H1 (cell line): ENCODE results near the gene MGAT5B. TPM values are rescaled to one million over a fixed set of nuclear protein-coding genes. Genes with fewer than 3 reads are reported as not detected.

Source experiments
- CTCF ChIA-PET: fragments of 300-600 bp; sonication (Branson Sonifier 250); formaldehyde crosslinking; loops from one replicate; lab custom pipeline; 2021; ENCODE audit not compliant: partially characterized antibody; lab: Charles Lee
- POLR2A ChIA-PET: fragments of 300-600 bp; sonication (Branson Sonifier 250); formaldehyde crosslinking; loops from one replicate; lab custom pipeline; 2021; ENCODE audit warnings: inconsistent platforms; ENCODE audit not compliant: partially characterized antibody; lab: Charles Lee
- DNase-seq, 2 experiments: peaks; one replicate each; pipeline versions ENCODE4 v3.0.0 to v3.0.0-alpha.2; 2010 to 2022; ENCODE audit warnings: low spot score in 2 of 2, low read depth in 1 of 2, mixed read lengths in 1 of 2
- FAIRE-seq: peaks from 2 replicates; lab custom pipeline; 2011; peaks lifted over from hg19 to GRCh38; lab: Jason Lieb, UNC
- H2AFZ ChIP-seq: 2 replicates; pipeline ENCODE4 v1.8.1; 2012; ENCODE audit warnings: low read length, inconsistent platforms
- H2AK5ac ChIP-seq: 2 replicates; pipeline ENCODE4 v1.6.1; 2013; ENCODE audit warnings: low read depth, low read length
- H2BK120ac ChIP-seq: replicated peaks from 2 replicates; pipeline ENCODE3; 2013; ENCODE audit warnings: low read depth, low read length, inconsistent platforms
- H2BK12ac ChIP-seq: 2 replicates; pipeline ENCODE4 v1.6.1; 2013; ENCODE audit warnings: low read depth, low read length
- H2BK15ac ChIP-seq: 2 replicates; pipeline ENCODE4 v1.6.1; 2013; ENCODE audit warnings: low read length
- H2BK20ac ChIP-seq: 2 replicates; pipeline ENCODE4 v1.6.1; 2013; ENCODE audit warnings: low read length
- H2BK5ac ChIP-seq: 2 replicates; pipeline ENCODE4 v1.6.1; 2013; ENCODE audit warnings: low read depth, low read length
- H3K14ac ChIP-seq: 2 replicates; pipeline ENCODE4 v1.6.1; 2013; ENCODE audit warnings: inconsistent platforms; ENCODE audit not compliant: insufficient read length
- H3K18ac ChIP-seq: 2 replicates; pipeline ENCODE4 v1.6.1; 2013; ENCODE audit warnings: low read length; ENCODE audit errors: extremely low read depth
- H3K23ac ChIP-seq: 2 replicates; pipeline ENCODE4 v1.6.1; 2013; ENCODE audit warnings: inconsistent platforms; ENCODE audit not compliant: insufficient read length
- H3K23me2 ChIP-seq: 2 replicates; pipeline ENCODE4 v1.6.1; 2013; ENCODE audit warnings: low read depth, low read length
- H3K27ac ChIP-seq: 2 replicates; pipeline ENCODE4 v1.6.1; 2011; ENCODE audit warnings: low read depth, low read length, inconsistent platforms
- H3K27me3 ChIP-seq, 4 experiments: replicated peaks in 1 of 4; 1 replicate in 1 of 4; 2 replicates in 3 of 4; pipeline versions ENCODE4 v1.6.1 to v1.8.1; 2011 to 2013; ENCODE audit warnings: low read length in 3 of 4, mild to moderate bottlenecking in 3 of 4, inconsistent platforms in 2 of 4, mixed read lengths in 2 of 4, moderate library complexity in 1 of 4; ENCODE audit not compliant: control insufficient read depth in 3 of 4, insufficient read depth in 3 of 4; ENCODE audit errors: extremely low read depth in 1 of 4
- H3K36me3 ChIP-seq, 4 experiments: 2 replicates each; pipeline versions ENCODE4 v1.6.1 to v1.8.1; 2011 to 2013; ENCODE audit warnings: mild to moderate bottlenecking in 4 of 4, low read length in 3 of 4, moderate library complexity in 2 of 4, control low read depth in 1 of 4, inconsistent platforms in 1 of 4; ENCODE audit not compliant: insufficient read depth in 4 of 4, control insufficient read depth in 2 of 4
- H3K4ac ChIP-seq: replicated peaks from 2 replicates; pipeline ENCODE3; 2013; ENCODE audit warnings: low read length, low read depth, mixed read lengths, inconsistent platforms; ENCODE audit not compliant: insufficient read length
- H3K4me1 ChIP-seq, 4 experiments: replicated peaks in 1 of 4; 1 replicate in 1 of 4; 2 replicates in 3 of 4; pipeline versions ENCODE4 v1.6.1 to v1.8.1; 2011 to 2013; ENCODE audit warnings: low read length in 3 of 4, inconsistent platforms in 2 of 4, mixed read lengths in 1 of 4; ENCODE audit not compliant: insufficient read depth in 4 of 4, control insufficient read depth in 3 of 4
- H3K4me2 ChIP-seq, 2 experiments: 2 replicates each; pipeline versions ENCODE4 v1.6.1 to v1.8.1; 2011 to 2013; ENCODE audit warnings: low read depth in 2 of 2, low read length in 2 of 2, control low read depth in 1 of 2, inconsistent platforms in 1 of 2, mild to moderate bottlenecking in 1 of 2; ENCODE audit not compliant: insufficient read depth in 1 of 2
- H3K4me3 ChIP-seq, 4 experiments: fragments of 200-600, 300-600 bp in 1 of 4; sonication (generic), shearing (Covaris generic), sonication (Bioruptor Twin) in 1 of 4; 2 replicates each; pipeline versions ENCODE4 v1.5.1 to v1.8.1; 2011 to 2016; ENCODE audit warnings: low read length in 4 of 4, low read depth in 3 of 4, control low read depth in 2 of 4, inconsistent platforms in 2 of 4, mild to moderate bottlenecking in 2 of 4, mixed read lengths in 1 of 4, moderate library complexity in 1 of 4; ENCODE audit not compliant: insufficient read depth in 2 of 4; ENCODE audit errors: extremely low read depth in 1 of 4
- H3K56ac ChIP-seq: replicated peaks from 2 replicates; pipeline ENCODE3; 2013; ENCODE audit warnings: low read depth, mild to moderate bottlenecking, mixed read lengths, low read length, inconsistent platforms; ENCODE audit not compliant: insufficient read length
- H3K79me1 ChIP-seq: 2 replicates; pipeline ENCODE4 v1.6.1; 2013; ENCODE audit warnings: low read depth, low read length, control low read depth
- H3K79me2 ChIP-seq, 2 experiments: 2 replicates each; pipeline versions ENCODE4 v1.6.1 to v1.8.1; 2012 to 2013; ENCODE audit warnings: low read length in 2 of 2, mild to moderate bottlenecking in 2 of 2, inconsistent platforms in 1 of 2; ENCODE audit not compliant: insufficient read depth in 2 of 2, control insufficient read depth in 1 of 2
- H3K9ac ChIP-seq, 4 experiments: replicated peaks in 1 of 4; 1 replicate in 1 of 4; 2 replicates in 3 of 4; pipeline versions ENCODE4 v1.6.1 to v1.8.1; 2011 to 2013; ENCODE audit warnings: low read depth in 3 of 4, low read length in 3 of 4, control low read depth in 2 of 4, mild to moderate bottlenecking in 2 of 4, moderate library complexity in 2 of 4, inconsistent platforms in 1 of 4; ENCODE audit errors: extremely low read depth in 1 of 4
- H3K9me3 ChIP-seq, 2 experiments: 2 replicates each; pipeline versions ENCODE4 v1.6.1 to v1.8.1; 2012 to 2013; ENCODE audit warnings: mild to moderate bottlenecking in 2 of 2, moderate library complexity in 2 of 2, control low read depth in 1 of 2, inconsistent platforms in 1 of 2, low read depth in 1 of 2, low read length in 1 of 2, mixed read lengths in 1 of 2; ENCODE audit not compliant: insufficient read depth in 2 of 2
- H4K20me1 ChIP-seq, 2 experiments: replicated peaks in 1 of 2; 2 replicates each; pipeline versions ENCODE3 to v1.8.1; 2011 to 2013; ENCODE audit warnings: inconsistent platforms in 2 of 2, low read length in 2 of 2, mild to moderate bottlenecking in 1 of 2; ENCODE audit not compliant: insufficient read depth in 2 of 2, control insufficient read depth in 1 of 2
- H4K5ac ChIP-seq: 2 replicates; pipeline ENCODE4 v1.6.1; 2013; ENCODE audit warnings: low read length, low read depth, mixed read lengths, inconsistent platforms; ENCODE audit not compliant: insufficient read length
- H4K8ac ChIP-seq: 2 replicates; pipeline ENCODE4 v1.8.0; 2013; ENCODE audit warnings: mild to moderate bottlenecking, moderate library complexity, low read length, inconsistent platforms; ENCODE audit not compliant: insufficient read depth; ENCODE audit errors: extremely low read depth
- H4K91ac ChIP-seq: replicated peaks from 2 replicates; pipeline ENCODE3; 2013; ENCODE audit warnings: low read length, mixed read lengths, inconsistent platforms; ENCODE audit not compliant: insufficient read length
- CEBPB ChIP-seq: IDR thresholded peaks from 2 replicates; pipeline ENCODE4 v1.6.1; 2012; ENCODE audit warnings: low read depth, low read length
- CTBP2 ChIP-seq: IDR thresholded peaks from 2 replicates; pipeline ENCODE4 v1.7.0; 2011; ENCODE audit warnings: borderline replicate concordance, mild to moderate bottlenecking, moderate library complexity, mixed read lengths, low read length; ENCODE audit not compliant: insufficient read depth, insufficient read length
- NANOG ChIP-seq: IDR thresholded peaks from 2 replicates; pipeline ENCODE4 v1.6.1; 2011; ENCODE audit warnings: low read length, low read depth, mild to moderate bottlenecking, inconsistent platforms; ENCODE audit not compliant: insufficient read depth, poor library complexity, severe bottlenecking
- SP1 ChIP-seq: IDR thresholded peaks from 2 replicates; pipeline ENCODE4 v1.6.1; 2011; ENCODE audit warnings: low read depth, low read length
- SP2 ChIP-seq: IDR thresholded peaks from 2 replicates; pipeline ENCODE4 v1.6.1; 2012; ENCODE audit warnings: mild to moderate bottlenecking, low read length, inconsistent platforms
- WGBS, 2 experiments: shearing (Covaris generic) in 1 of 2; methylation state at CpG; one replicate each; pipeline versions ENCODE4 v1.1.6 to v1.1.7; 2013 to 2015; ENCODE audit warnings: low lambda C conversion rate in 2 of 2, mixed read lengths in 2 of 2, inconsistent platforms in 1 of 2, low coverage in 1 of 2, missing lambda C conversion rate in 1 of 2; ENCODE audit not compliant: insufficient replicate concordance in 2 of 2, insufficient coverage in 1 of 2, insufficient read length in 1 of 2; ENCODE audit errors: extremely low coverage in 1 of 2, missing lambda C conversion rate in 1 of 2; 5-methylcytosine and 5-hydroxymethylcytosine counted together
- polyA plus RNA-seq, 7 experiments: library from polyadenylated mRNA; depleted of rRNA in 3 of 7; stranded (reverse) in 5 of 7; unstranded in 2 of 7; fragments of >200 nt in 5 of 7; fragments of 200-250 nt in 2 of 7; gene quantifications; 1 replicate in 5 of 7; 2 replicates in 1 of 7; 4 replicates in 1 of 7; pipeline versions ENCODE4 v1.2.1 to v1.2.3, GENCODE V29; 2011 to 2013; ENCODE audit warnings: missing spikeins in 2 of 7, mixed read lengths in 2 of 7
- total RNA-seq: library from RNA; stranded (reverse); fragmentation: NEBNext Ultra II Directional; extraction: Animal tissue kit (Norgen Biotek cat#: 25700); gene quantifications from 2 replicates; pipeline ENCODE4 v1.2.1, GENCODE V29; 2021

Gene MGAT5B
- total and polyA plus RNA-seq, 2 of the 8 experiments (the other 6 are each of a cell fraction or from before 2014, with no cell fraction given), result 7.9 to 8.2 TPM

GRCh38 chr17:76879691-76880090 lies 11.5 kb downstream of the MGAT5B start:
- Histone ChIP-seq H3K18ac (no peak overlapping the region), H2BK20ac (no peak overlapping the region), H2AK5ac (no peak overlapping the region), H3K9me3 (no peaks in the 10 kb centered on the region; a peak in 1 of 4 replicates), H4K5ac (no peak overlapping the region), H3K23ac (no peak overlapping the region), H3K4me1 (peaks cover 0 to 4% (median 1%) of the 10 kb centered on the region in 4 experiments; a peak in 4 of 7 replicates), H2BK120ac (no peak overlapping the region), H4K91ac (no peak overlapping the region), H4K8ac (no peak overlapping the region), H3K23me2 (no peaks in the 10 kb centered on the region), H2BK12ac (no peak overlapping the region), H4K20me1 (peaks cover 0 to 3% of the 10 kb centered on the region in 2 experiments), H3K27me3 (no peaks in the 10 kb centered on the region), H3K56ac (no peak overlapping the region), H2BK5ac (no peak overlapping the region), H3K79me1 (peaks cover 2% of the 10 kb centered on the region; the same call in 1 of the 2 replicates), H3K4me3 (no peak overlapping the region), H3K79me2 (no peaks in the 10 kb centered on the region), H2BK15ac (no peak overlapping the region), H3K4ac (no peak overlapping the region), H3K14ac (no peak overlapping the region), H3K27ac (no peak overlapping the region), H3K9ac (no peak overlapping the region), H2AFZ (no peak overlapping the region), H3K4me2 (no peak overlapping the region), H3K36me3 (no peaks in the 10 kb centered on the region)
- WGBS, 2 experiments, result 87% methylated on average over 10 of the region's 10 CpGs; no CpG with 5 or more reads in 1 of the 2 experiments
- TF ChIP-seq CTBP2 (no peak), SP1 (no peak), NANOG (no peak), CEBPB (no peak), SP2 (no peak)
- POLR2A ChIA-PET, result interaction anchor here (1.4 kb wide), 1 partner anchor 10 kb away, joined by 6 read pairs; no protein-coding TSS in a partner anchor
- CTCF ChIA-PET, result interaction anchor here (0.5 to 8.4 kb wide), 15 partner anchors 10 to 386 kb away, joined by 3 to 70 read pairs (median 4); partner anchors contain the start of gene MGAT5B
- DNase-seq (no peak), FAIRE-seq (no peak)
